ENCODE data around the gene L3MBTL4. TPM values are rescaled to one million over a fixed set of nuclear protein-coding genes. Genes with fewer than 3 reads are reported as not detected.
"Not testable (repeated sequence)": the region's sequence is repeated elsewhere in the genome, so short reads cannot be mapped to it uniquely, and the experiment has no call there.

Gene L3MBTL4
- total and polyA plus RNA-seq, 7 donors, result 0.04 to 1.3 (median 0.22) TPM

DNA sequence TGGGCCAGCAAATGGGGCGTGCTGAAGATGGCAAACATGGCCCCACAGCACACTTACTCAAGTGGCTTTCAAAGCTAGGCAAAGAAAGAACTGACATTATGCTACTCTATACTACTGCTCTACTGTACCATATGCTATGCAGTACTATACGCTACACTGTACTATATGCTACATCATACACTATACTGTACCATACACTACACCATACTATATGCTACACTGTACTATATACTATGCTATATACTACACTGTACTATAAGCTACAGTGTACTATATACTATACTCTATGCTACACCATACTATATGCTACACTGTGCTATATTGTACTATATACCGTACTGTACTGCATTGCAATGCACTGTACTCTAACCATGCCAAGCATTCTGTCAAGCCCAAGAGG lies 275.7 kb downstream of the L3MBTL4 start:
- ATAC-seq, result no peak
- WGBS, 3 donors, result 94 to 98% (median 95%) methylated on average over 3 of the region's 3 CpGs
- TF ChIP-seq, protein P1, sequence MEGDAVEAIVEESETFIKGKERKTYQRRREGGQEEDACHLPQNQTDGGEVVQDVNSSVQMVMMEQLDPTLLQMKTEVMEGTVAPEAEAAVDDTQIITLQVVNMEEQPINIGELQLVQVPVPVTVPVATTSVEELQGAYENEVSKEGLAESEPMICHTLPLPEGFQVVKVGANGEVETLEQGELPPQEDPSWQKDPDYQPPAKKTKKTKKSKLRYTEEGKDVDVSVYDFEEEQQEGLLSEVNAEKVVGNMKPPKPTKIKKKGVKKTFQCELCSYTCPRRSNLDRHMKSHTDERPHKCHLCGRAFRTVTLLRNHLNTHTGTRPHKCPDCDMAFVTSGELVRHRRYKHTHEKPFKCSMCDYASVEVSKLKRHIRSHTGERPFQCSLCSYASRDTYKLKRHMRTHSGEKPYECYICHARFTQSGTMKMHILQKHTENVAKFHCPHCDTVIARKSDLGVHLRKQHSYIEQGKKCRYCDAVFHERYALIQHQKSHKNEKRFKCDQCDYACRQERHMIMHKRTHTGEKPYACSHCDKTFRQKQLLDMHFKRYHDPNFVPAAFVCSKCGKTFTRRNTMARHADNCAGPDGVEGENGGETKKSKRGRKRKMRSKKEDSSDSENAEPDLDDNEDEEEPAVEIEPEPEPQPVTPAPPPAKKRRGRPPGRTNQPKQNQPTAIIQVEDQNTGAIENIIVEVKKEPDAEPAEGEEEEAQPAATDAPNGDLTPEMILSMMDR (IDR thresholded peaks at IDR 0.05), result no peak
- intact Hi-C loops (cut with DNase I), result no loop called here
- Histone ChIP-seq H3K27me3 (ENCODE audit: insufficient read depth in 3 of 3, low read length in 2 of 3) (no peaks in the 10 kb centered on the region), H3K4me1 (no peaks in the 10 kb centered on the region), H3K4me3 (no peak overlapping the region), H3K9me3 (no peaks in the 10 kb centered on the region), H3K36me3 (ENCODE audit: insufficient read depth in 1 of 2, low read depth in 1 of 2) (no peaks in the 10 kb centered on the region), H3K27ac (no peak overlapping the region)
- DNase-seq, result no peak

DNA sequence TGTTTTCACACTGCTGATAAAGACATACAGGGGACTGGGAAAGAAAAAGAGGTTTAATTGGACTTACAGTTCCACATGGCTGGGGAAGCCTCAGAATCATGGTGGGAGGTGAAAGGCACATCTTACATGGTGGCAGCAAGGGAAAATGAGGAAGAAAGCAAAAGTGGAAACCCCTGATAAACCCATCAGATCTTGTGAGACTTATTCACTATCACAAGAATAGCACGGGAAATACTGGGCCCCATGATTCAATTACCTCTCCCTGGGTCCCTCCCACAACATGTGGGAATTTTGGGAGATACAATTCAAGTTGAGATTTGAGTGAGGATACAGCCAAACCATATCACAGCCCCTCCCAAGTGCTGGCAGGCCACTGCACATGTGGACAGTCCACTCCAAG lies 278.8 kb downstream of the L3MBTL4 start:
- H3K4me1 ChIP-seq; ATAC-seq; H3K9me3 ChIP-seq; intact Hi-C loops (cut with DNase I); H3K4me3 ChIP-seq; DNase-seq; H3K27ac ChIP-seq; H3K27me3 ChIP-seq (ENCODE audit: insufficient read depth in 3 of 3, low read length in 2 of 3); H3K36me3 ChIP-seq (ENCODE audit: insufficient read depth in 1 of 2, low read depth in 1 of 2): not testable (repeated sequence)
- 86 to 100% (median 94%) methylated on average over 1 of the region's 1 CpG for WGBS, 3 donors

DNA sequence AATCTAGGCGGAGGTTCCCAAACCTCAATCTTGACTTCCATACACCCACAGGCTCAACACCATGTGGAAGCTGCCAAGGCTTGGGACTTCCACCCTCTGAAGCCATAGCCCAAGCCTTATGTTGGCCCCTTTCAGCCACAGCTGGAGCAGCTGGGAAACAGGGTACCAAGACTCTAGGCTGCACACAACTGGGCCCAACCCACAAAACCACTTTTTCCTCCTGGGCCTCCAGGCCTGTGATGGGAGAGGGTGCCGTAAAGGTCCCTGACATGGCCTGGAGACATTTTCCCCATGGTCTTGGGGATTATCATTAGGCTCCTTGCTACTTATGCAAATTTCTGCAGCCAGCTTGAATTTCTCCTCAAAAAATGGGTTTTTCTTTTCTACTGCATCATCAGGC lies 279.7 kb downstream of the L3MBTL4 start:
- H3K27ac ChIP-seq; H3K36me3 ChIP-seq (ENCODE audit: insufficient read depth in 1 of 2, low read depth in 1 of 2); H3K4me3 ChIP-seq; H3K9me3 ChIP-seq; intact Hi-C loops (cut with DNase I); DNase-seq; H3K4me1 ChIP-seq; ATAC-seq; H3K27me3 ChIP-seq (ENCODE audit: insufficient read depth in 3 of 3, low read length in 2 of 3): not testable (repeated sequence)
- 98 to 100% (median 100%) methylated on average over 2 of the region's 2 CpGs for WGBS, 3 donors

DNA sequence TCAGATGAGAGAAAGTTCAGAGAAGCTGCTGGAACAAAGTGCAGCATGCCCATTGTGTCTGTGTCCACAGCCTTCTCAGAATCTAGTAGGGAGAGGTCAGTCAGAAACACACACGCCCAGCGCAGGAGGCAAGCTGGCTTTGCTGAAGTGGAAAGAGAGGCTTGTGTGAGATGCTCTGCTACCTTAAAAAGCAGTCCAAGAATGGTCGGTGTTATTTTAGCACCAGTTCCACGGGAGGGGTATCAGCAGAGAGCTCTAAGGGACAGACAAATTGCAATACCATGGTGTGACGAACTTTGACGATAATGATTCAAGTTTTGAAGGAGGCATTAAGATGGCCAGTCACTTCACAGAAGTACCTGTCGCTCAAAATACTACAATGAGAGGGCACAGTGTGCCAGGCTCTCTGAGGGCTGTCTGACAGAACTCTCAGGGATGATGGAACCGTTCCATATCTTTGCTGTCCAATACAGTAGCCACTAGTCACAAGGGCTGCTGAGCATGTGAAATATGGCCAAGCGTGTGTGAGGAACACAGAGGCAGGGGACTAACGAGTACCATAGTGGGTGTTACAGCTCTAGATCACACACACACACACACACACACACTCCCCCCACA lies 281.9 kb downstream of the L3MBTL4 start:
- TF ChIP-seq, protein P1 (IDR thresholded peaks at IDR 0.05), result no peak
- H3K4me1 ChIP-seq, result no peaks in the 10 kb centered on the region
- no peak for DNase-seq
- intact Hi-C loops (cut with DNase I), result no loop called here
- 82 to 85% (median 85%) methylated on average over 10 of the region's 10 CpGs for WGBS, 3 donors
- no peaks in the 10 kb centered on the region for H3K36me3 ChIP-seq (ENCODE audit: insufficient read depth in 1 of 2, low read depth in 1 of 2)
- no peaks in the 10 kb centered on the region for H3K9me3 ChIP-seq
- no peak overlapping the region for H3K27ac ChIP-seq
- ATAC-seq, result no peak
- no peaks in the 10 kb centered on the region for H3K27me3 ChIP-seq (ENCODE audit: insufficient read depth in 3 of 3, low read length in 2 of 3)
- H3K4me3 ChIP-seq, result no peak overlapping the region

DNA sequence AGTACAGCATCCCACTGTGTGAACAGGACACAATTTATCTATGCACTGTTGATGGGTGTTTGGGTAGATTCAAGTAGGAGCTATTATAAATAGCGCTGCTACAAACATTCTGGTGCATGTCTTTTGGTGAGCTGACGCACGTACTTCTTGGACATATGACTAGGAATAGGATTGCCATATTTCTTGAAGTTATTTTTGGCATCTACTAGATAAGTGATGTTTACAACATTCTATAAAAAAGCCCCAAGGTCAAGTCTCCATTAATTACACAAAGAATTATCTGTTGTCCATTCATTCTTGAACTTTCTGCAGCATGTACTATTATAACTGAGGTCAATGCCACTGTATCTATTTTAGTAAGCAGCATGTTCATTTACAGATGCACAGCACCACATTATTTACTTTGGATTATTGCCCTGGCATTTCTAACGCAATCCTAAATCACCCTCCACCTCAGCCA lies 293.9 kb downstream of the L3MBTL4 start:
- Histone ChIP-seq H3K36me3 (ENCODE audit: insufficient read depth in 1 of 2, low read depth in 1 of 2) (no peaks in the 10 kb centered on the region), H3K4me1 (no peaks in the 10 kb centered on the region), H3K4me3 (no peak overlapping the region), H3K27ac (no peak overlapping the region), H3K9me3 (no peaks in the 10 kb centered on the region), H3K27me3 (ENCODE audit: insufficient read depth in 3 of 3, low read length in 2 of 3) (no peaks in the 10 kb centered on the region)
- TF ChIP-seq, protein P1 (IDR thresholded peaks at IDR 0.05), result no peak
- 66 to 71% (median 68%) methylated on average over 4 of the region's 4 CpGs for WGBS, 3 donors
- ATAC-seq (no peak), DNase-seq (no peak)
- intact Hi-C loops (cut with DNase I), result no loop called here

DNA sequence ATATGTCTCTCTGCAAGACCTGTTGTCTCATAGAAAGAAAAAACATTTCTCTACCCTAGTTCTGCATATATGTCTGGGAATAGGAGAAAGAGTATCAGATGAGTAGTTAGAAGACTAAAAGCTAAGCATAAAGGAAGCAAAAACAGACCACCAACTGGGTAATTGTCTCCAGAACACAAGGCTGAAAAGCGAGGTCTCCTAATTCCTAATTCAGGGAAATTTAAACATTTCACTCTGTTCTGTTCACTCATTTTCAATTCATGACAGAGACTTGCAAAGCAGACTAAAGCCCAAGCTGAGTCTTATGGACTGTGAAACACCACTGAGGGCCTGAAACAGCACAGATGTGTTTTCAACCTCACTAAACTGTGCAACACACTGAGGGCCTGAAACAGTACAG lies 294.9 kb downstream of the L3MBTL4 start:
- Histone ChIP-seq H3K27ac (no peak overlapping the region), H3K4me1 (no peaks in the 10 kb centered on the region), H3K27me3 (ENCODE audit: insufficient read depth in 3 of 3, low read length in 2 of 3) (no peaks in the 10 kb centered on the region), H3K36me3 (ENCODE audit: insufficient read depth in 1 of 2, low read depth in 1 of 2) (no peaks in the 10 kb centered on the region), H3K4me3 (no peak overlapping the region), H3K9me3 (no peaks in the 10 kb centered on the region)
- 88 to 96% (median 90%) methylated on average over 1 of the region's 1 CpG for WGBS, 3 donors
- ATAC-seq (no peak), DNase-seq (no peak)
- intact Hi-C loops (cut with DNase I), result no loop called here
- TF ChIP-seq, protein P1 (IDR thresholded peaks at IDR 0.05), result no peak
